Transverse colon (tissue), 4 donors: ENCODE measurements around the gene PDS5A.

ENCODE experiments used
- CTCF ChIP-seq, 5 experiments: fragments of 200-600 bp in 3 of 5; fragments of 450-650 bp in 2 of 5; sonication (generic) in 3 of 5; IDR thresholded peaks; 1 replicate in 2 of 5; 2 replicates in 3 of 5; pipeline ENCODE4 v1.5.1; 2016 to 2017; ENCODE audit warnings: antibody characterized with exemption in 5 of 5, inconsistent platforms in 3 of 5, mild to moderate bottlenecking in 2 of 5, moderate library complexity in 1 of 5
- EP300 ChIP-seq: sonication (generic); formaldehyde crosslinking; IDR thresholded peaks from one replicate; pipeline ENCODE4 v1.6.1; 2017; ENCODE audit warnings: antibody characterized with exemption, low read depth
- POLR2A ChIP-seq: fragments of 450-650 bp; IDR thresholded peaks from one replicate; pipeline ENCODE4 v1.6.1; 2016; ENCODE audit warnings: antibody characterized with exemption, mild to moderate bottlenecking, moderate library complexity
- POLR2AphosphoS5 ChIP-seq, 3 donors: sonication (generic); formaldehyde crosslinking; IDR thresholded peaks; one replicate each; pipeline ENCODE4 v1.6.1; 2016; ENCODE audit warnings: antibody characterized with exemption in 3 of 3

GRCh38 chr4:39961311-39961877, 16.3 kb downstream of the PDS5A start:
- TF ChIP-seq POLR2A = no peak
- no peak for TF ChIP-seq CTCF (IDR thresholded peaks at IDR 0.05)
- no peak for TF ChIP-seq EP300
- no peak for TF ChIP-seq POLR2AphosphoS5 (IDR thresholded peaks at IDR 0.05)
